HG03066 (cell line): ENCODE measurements around the gene SNRNP48.

Experiments
- ATAC-seq: cut with Tn5 transposase; IDR thresholded peaks from one replicate; pipeline ENCODE4 v1.9.1; 2021; ENCODE audit warnings: low read depth; ENCODE audit not compliant: unreplicated experiment

Gene SNRNP48

GRCh38 chr6:7590918-7591302, 912 bp downstream of the SNRNP48 start:
- no peak for ATAC-seq

GRCh38 chr6:7591770-7592169, 1.8 kb downstream of the SNRNP48 start:
- ATAC-seq = no peak

- ATAC-seq = no peak
Measured at GRCh38 chr6:7593229-7593628, 3.2 kb downstream of the SNRNP48 start.

- ATAC-seq = no peak
Measured at GRCh38 chr6:7594579-7595125, 4.7 kb downstream of the SNRNP48 start.

GRCh38 chr6:7604003-7604402, 14.0 kb downstream of the SNRNP48 start:
- no peak for ATAC-seq

GRCh38 chr6:7604506-7604905, 14.5 kb downstream of the SNRNP48 start:
- ATAC-seq = no peak

GRCh38 chr6:7615611-7616383, 25.8 kb downstream of the SNRNP48 start:
- ATAC-seq = no peak

DNA sequence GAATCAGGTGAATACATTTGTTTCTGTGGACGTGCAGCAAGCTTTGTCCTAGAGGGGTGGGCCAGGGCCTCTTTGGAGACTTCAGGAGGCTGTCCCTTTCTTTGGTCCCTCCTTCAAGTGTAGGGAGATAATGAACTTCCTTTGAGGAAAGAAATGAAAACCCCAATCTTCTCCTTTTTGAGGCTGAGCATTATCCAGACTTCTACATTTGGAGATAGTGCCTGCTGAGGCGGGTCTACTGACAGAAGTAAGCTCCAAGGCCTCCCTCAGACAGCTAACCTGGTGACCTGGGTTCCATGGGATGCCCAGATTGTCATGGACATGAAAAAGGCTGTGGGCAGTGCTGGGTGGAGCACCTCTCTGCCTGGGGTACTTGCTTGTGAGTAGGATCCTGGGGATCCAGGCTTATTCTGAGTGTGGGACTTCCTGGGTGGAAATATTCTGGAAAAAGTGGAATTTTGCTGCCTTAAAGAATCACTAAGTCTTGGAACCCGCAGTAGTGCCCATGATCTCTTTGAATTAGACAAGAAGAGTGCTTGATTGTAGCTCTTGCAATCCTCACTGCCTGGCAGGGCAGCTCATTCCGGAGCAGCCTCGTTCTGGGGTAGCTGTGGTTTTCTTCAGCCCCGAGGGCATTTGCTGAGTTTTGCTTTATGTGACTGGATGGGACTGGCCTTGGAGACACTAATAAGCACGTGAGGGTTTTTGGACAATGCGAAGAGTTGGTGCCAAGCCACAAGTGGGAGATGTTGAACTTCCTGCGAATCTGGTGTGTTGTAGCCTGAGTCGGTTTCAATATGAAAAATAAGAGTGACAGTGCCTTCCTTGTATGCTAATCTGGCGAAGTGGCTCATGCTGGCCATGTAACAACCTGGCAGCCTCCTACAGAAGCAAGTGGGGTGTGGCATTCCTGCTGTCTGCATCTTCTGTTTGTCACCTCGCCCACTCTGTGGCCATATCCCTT, 28.1 kb downstream of the SNRNP48 start:
- no peak for ATAC-seq

GRCh38 chr6:7621761-7622160, 31.8 kb downstream of the SNRNP48 start:
- ATAC-seq = no peak

DNA sequence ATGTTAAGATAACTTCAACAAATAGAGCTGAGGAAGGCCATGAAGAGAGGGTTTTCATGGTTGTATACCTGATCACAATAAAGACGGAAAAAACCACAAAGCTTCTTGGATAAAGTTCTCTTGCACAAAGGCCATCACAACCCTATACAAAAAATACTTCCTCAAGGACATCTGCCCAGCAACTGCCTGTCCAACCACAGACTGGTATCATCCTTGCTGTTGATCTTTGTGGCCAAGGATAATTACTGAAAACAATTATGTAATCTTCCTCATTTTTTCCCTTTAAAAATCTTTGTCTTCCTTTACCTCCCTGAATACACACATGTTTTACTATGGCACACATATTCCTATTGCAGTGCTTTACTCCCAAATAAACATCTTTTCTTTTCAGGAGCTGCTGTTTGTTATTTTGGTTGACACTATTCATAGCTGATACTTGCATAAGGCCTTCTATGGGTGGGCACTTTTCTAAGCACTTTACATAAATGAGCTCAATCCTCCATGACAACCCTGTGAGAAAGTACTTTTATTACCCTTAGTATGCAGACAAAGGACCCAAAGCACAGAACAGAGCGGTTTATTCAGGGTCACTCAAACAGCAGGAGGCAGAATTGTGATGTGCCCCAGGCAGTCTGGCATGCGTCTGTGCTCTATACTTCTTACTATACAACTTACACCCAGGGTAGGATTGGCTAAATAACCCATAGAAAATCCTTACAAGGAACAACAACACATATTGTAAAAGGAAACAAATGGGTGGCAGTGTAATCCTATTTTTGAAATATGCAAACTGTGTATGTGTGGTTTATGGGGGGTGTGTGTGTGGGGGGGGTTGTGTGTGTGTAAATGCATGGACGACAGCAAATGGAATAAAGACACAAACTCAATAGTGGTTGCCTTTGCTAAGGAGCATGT, 35.1 kb downstream of the SNRNP48 start:
- no peak for ATAC-seq

DNA sequence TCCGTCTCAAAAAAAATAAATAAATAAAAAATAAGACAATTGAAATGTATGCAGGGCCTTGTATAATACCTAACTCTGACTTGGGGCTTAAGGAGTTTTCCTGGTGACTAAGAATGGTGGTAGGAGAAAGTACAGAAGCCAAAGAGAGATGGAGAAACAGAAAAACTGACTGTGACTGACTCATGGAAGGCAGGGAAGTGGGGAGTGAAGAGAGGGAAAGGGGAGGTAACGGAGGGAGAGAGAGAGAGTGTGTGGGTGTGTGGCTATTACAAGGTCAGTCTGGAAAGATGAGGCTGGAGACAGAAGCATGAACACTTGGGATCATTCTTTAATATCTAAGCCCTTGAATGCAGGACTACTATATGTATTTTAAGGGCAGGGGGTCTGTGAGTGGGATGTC, 38.5 kb downstream of the SNRNP48 start:
- ATAC-seq = no peak

GRCh38 chr6:7628909-7629308, 38.9 kb downstream of the SNRNP48 start:
- ATAC-seq = no peak

GRCh38 chr6:7629321-7629720, 39.3 kb downstream of the SNRNP48 start:
- ATAC-seq = no peak

DNA sequence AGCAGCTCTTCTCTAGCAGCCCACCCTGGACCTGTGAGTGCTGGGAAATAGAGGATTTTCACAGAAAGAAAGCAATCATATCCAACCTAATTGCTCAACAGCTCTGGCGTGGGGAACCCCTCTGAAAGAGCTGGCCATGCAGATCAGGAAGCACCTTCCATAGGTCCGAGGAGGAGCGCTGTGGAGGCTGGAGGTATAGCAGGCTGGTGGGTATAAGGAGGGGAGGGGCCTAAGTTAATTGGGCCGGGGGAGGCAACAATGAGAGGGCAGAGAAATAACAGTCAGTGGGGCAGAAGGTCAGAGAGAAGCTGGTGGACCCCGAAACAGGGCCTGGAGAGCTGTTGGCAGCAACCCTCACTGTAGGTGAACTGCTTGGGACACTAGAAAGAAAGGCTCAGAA, 40.8 kb downstream of the SNRNP48 start:
- ATAC-seq = no peak

- ATAC-seq = no peak
Measured at GRCh38 chr6:7631466-7631865, 41.5 kb downstream of the SNRNP48 start.

GRCh38 chr6:7632501-7633290, 42.7 kb downstream of the SNRNP48 start:
- ATAC-seq = no peak

DNA sequence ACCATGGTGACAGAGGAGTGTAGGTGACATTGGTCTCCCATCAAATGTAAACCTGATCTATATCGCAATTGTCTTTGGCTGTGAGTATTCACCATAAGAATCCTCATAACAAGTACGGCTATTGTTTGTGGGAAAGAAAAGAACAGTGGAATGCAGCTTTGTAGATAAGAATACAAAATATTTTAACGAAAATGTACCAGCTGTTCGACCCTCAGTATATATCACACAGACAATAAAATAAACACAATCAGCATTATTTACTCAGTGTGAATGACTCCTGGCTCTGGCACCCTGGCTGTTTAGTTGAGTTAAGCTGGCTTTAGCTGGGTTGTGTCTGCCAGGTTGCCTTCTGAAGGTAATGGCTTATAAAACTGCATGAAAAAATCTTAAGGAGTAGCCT, 43.4 kb downstream of the SNRNP48 start:
- no peak for ATAC-seq

GRCh38 chr6:7636151-7636550, 46.2 kb downstream of the SNRNP48 start:
- ATAC-seq = no peak

DNA sequence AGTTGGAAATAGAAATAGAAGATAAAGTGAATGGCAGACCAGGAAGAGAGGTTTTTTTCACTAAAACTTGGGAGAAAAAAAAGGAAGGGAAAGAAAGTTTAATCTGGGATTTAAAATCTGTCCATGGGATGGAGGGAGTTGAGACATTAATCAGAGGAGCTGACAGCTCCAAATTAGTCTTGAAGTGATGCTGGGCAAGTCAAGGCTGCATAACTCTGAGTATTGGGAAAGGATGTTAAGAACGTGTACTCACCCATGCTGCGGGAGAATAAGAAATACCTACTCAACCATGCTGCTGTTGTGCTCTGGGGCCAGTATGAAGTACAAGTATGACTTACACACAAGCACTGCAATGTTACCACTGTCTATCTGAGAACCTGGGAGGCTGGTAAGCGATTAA, 47.5 kb downstream of the SNRNP48 start:
- no peak for ATAC-seq

DNA sequence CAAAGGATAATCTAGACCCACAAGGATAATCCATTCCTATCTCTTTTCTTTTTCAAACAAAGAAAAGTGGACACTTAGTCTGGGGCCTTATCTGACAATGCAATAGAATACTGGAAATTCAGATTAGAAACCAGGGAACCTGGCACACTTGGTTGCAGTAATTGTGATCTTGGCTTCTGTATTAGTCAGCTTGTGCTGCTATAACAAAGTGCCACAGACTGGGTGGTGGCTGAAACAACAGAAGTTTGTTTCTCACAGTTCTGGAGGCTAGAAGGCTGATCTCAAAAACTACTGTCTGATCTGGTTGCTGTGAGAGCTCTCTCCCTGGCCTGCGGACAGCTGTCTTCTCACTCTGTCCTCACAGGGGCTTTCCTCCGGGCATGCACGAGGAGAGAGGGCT, 49.4 kb downstream of the SNRNP48 start:
- no peak for ATAC-seq
